HG03045 (cell line): ENCODE measurements around the gene ITGBL1.

Source experiments
- ATAC-seq: cut with Tn5 transposase; IDR thresholded peaks from one replicate; pipeline ENCODE4 v1.9.1; 2021; ENCODE audit warnings: mild to moderate bottlenecking, moderate library complexity; ENCODE audit not compliant: unreplicated experiment

Gene ITGBL1

DNA sequence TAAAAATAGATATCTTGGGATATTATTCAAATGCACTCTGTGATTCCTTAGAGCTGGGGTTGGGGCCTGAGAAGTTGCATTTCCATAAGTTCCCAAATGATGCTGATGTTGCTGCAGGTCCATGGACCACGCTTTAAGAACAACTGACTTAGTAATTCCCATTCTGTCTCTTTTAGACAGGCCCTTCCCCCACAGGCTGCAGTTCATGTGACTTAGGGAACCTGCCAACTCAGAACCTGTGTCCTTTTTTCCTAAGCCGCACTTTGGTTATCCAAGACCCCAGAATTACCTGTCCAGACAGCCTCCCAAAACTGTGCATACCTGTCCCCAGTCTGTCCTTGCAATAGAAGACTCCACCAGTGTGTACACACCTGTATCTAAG, 1.7 kb upstream of the ITGBL1 start:
- ATAC-seq = no peak

DNA sequence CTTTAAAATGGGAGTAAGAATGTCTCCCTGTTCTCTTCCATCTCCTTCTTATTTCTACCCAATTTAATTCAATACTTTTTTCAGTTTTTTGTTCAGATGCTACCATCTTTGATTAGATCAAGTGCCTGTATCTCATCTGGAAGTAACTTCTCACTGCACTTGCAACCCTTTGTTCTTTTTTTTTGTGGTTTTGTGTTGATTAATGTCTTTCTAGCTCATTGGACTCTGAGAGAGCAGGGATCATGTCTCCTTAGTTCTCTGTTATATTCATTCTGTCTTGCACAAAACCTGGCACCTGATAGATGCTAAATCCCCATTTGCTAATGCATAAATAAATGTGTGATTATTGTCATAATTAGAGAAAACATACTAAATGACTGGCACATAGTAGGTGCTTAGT, 834 bp upstream of the ITGBL1 start:
- no peak for ATAC-seq

DNA sequence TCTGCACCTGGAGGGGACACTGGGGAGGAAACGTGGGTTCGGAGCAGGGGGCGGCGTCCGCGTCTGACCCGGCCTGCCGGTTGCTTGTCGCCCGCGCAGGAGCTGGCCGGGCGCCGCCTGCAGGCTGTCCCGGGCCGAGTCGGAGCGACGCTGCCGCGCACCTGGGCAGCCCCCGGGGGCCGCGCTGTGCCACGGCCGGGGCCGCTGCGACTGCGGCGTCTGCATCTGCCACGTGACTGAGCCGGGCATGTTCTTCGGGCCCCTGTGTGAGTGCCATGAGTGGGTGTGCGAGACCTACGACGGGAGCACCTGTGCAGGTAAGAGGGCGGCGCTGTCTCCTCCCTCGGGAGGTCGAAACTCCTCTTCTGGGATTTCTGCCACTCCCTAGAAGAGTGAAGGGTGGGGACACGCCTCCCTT, 1.3 kb downstream of the ITGBL1 start:
- peak; percentile 33 for ATAC-seq

DNA sequence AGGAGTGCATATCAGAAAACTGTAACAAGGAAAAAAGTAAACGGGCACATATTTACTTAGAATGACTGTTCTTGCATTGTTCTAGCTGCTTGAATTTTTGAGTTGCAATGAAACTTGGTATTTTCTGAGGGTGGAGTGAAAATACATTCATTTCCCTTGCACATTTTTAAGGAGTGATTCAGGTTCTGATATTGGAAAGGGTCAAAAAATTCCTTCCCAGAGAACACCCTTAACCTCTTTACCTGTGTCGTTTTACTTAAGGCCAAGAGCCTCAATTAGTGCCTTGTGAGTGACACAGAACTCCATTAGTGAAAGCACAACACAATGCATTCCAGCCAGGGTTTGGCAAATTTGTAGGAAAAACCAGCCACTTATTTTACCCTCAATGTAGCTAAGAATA, 2.3 kb downstream of the ITGBL1 start:
- no peak for ATAC-seq

DNA sequence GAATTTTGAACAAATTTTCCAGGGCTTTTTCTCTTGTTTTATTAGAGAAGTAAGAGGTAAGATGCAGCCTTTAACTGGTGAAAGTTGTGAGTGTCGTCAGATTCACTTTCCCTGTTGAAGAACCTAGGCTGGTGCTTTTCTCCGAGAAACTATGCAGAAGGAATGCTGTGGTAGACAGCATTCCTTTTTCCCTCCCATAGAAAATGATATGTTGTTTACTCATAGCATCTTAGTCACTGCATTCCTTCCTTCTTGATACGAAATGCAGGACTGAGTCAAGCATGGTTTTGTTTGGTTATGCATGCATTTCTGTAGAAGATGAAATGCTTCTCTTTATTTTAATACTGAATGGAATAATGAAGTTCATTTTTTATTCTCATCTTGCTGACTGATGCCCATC, 3.4 kb downstream of the ITGBL1 start:
- ATAC-seq = no peak

DNA sequence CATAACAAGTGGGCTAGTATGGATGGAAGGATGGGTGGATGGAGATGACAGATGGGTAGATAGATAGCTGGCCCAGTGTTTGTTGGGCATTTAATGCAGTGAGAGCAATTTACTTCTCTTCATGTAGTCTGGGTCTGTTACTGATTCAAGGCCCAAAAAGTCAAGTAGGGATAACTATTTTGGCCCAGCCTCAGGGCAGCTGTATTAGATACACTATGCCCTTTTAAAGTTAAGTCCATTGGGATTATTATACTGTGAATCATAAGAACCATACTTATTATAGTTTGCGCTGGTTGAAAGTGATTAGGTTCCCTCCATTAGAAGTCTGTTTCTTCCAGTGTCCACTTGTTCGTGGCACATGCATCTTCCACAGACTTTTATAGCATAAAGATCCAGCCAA, 4.7 kb downstream of the ITGBL1 start:
- no peak for ATAC-seq

DNA sequence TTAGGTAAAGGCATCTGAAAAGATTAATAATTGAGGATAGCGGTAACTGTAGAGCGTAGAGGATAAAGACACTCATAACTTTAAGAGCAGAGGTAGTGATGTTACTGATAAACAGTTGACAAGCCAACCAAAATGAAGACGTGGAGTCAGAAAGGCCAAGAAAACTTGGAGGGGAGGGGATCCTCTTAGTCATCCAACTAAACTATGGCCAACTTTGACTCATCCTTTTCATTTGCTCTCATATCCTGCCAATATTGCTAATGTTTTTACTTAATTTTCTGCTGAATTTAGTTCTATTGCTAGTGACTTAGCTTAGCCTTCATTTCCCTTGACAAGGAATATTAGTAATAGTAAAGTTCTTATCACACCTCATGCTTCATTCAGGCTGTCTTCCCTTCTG, 13.4 kb downstream of the ITGBL1 start:
- no peak for ATAC-seq

DNA sequence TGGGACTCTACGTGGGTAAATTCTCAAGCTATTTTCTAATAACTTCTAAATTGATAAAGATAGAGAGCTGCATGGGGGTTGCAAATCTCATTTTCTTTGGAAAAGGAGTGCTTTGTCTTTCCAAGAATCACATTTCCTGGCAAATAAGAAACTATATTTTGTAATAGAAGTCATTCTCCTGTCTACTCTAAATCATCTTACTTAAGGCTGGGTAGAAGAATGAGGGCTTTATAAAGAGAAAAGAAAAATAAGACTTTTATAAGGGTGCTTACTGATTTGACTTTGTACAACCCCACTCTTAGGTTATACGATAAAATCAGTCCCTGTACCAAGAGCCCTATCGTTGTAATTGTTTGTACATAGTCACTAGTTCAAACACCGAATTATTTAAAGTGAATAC, 14.9 kb downstream of the ITGBL1 start:
- no peak for ATAC-seq

DNA sequence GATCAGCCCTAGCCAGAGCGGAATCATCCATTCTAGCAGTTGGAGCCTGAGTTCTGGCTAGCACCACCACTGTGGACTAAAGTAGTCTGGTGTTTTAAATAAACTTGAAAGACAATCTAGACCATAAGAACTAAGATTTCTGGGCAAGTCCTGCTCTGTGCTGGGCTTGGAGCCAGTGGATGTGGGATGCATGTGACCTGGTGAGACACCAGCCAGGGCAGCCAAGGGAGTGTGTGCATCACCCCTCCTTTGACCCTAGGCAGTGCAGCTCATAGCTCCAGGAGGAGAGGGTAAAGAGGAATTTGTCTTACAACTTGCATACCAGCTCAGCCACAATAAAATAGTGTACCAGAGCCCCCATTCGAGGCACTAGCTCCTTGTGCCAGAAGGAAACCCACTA, 21.0 kb downstream of the ITGBL1 start:
- no peak for ATAC-seq

DNA sequence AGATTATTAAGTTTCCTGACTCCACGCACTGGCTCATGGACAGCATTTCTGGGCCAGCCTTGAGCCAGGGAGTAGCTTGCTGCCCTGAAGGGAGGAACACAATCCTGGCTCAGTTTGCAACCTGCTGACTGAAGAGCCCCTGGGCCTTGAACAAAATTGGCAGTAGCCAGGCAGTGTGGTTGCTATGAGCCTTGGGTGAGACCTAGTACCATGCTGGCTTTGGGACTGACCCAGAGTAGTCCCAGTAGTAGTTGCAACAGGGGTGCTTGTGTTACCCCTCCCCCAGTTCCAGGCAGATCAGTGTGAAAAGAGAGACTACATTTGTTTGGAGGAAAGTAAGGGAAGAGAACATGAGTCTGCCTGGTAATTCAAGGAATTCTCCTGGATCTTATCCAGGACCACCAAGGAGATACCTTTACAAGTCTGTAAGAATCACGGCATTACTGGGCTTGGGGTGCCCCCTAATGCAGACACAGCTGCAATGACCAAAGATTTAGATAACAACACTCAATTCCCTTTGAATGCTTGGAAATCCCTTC, 22.0 kb downstream of the ITGBL1 start:
- no peak for ATAC-seq

DNA sequence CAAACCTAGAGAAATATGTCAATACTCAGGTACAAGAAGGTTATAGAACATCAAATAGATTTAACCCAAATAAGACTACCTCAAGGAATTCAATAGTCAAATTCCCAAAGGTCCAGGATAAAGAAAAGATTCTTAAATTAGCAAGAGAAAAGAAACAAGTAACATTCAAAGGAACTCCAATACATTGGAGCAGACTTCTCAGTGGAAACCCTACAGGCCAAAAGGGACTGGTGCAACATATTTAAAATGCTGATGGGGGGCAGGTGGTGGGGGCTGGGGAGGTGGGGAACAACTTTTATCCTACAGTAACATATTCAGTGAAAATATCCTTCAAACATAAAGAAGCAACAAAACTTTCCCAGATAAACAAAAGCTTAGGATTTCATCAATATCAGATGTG, 23.1 kb downstream of the ITGBL1 start:
- no peak for ATAC-seq

DNA sequence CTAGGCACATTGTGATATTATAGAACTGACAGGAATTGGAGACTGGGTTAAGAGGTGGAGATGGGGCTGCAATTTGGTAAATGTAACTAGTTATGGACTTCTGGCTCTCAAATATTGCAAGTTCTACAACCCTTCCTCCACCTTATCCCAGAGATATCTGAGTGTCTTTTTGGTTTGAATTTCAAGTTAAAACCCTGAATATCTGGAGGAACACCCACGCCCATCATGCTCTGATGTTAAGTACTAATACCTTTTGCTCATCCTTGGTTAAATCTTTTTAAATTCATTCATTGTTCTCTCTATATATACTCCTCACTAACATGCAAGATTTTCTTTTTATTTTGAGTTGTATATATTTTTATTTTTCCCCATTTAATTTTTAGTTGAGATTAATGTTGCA, 28.9 kb downstream of the ITGBL1 start:
- ATAC-seq = no peak

DNA sequence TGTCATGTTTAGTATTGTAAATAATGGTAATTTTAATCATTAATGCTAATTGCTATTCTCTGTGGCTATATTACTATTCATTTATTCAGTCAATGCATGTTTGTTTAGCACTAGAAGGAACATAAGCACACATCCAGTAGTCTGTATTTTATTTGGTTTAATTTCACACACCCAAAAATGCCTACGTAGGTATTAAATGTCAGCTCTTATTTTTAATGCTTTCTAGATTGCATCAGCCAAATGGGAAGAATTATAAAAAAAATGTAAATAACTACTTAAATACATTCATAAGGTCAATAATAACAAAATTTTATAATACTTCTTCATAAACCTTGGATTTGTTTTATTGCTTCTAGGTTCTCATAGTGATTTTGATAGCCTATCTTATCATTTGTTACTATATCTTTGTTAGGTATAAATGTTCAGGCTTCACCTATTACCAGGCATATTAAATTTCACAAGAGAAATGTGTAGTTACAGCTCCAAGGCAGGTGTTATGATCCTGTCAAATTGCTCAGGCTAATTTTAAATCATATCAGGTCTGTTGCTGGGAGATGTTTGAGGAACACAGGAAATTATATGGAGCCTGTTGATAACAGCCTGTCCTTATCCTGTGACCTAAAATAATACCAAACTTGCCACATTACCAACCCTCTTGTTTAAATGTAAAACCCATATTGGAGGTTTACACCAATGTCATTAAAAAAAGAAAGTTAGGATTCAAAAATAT, 34.4 kb downstream of the ITGBL1 start:
- ATAC-seq = no peak

DNA sequence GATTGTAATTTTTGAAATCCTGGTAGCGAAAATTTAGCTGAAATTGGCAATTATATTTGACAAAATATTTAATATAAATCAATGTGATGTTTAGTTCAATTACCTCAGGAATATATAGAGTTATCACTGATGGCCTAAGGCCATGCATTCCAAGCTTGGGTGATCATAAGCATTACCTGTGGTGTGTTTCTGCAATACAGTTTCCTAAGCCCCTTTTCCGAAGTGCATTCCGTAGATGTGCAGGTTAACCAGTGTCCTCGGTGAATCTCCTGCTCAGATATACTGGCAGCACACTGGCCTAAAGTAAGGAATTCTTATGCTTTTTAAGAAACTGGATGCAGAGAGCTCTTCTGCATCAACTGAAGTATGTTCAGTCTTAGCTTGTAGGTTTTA, 35.0 kb downstream of the ITGBL1 start:
- ATAC-seq = no peak

DNA sequence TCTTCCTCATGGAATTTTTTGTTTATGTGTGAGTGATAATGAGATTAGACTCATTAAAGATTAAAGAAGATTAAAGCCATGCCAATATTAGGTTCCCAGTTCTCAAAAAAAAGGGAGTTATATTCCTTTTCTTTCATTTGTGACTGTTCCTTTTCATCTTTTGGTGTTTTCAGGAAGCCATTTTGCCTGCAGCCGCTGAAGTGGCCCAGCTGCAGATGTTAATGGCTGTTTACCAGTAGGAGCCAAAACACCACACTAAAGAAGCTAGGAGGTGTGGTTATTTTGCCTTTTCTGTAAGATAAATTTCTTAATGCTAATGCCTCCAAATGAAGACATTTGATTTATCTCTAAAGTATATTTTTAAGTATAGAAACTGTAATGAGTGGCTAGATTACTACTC, 36.3 kb downstream of the ITGBL1 start:
- no peak for ATAC-seq

DNA sequence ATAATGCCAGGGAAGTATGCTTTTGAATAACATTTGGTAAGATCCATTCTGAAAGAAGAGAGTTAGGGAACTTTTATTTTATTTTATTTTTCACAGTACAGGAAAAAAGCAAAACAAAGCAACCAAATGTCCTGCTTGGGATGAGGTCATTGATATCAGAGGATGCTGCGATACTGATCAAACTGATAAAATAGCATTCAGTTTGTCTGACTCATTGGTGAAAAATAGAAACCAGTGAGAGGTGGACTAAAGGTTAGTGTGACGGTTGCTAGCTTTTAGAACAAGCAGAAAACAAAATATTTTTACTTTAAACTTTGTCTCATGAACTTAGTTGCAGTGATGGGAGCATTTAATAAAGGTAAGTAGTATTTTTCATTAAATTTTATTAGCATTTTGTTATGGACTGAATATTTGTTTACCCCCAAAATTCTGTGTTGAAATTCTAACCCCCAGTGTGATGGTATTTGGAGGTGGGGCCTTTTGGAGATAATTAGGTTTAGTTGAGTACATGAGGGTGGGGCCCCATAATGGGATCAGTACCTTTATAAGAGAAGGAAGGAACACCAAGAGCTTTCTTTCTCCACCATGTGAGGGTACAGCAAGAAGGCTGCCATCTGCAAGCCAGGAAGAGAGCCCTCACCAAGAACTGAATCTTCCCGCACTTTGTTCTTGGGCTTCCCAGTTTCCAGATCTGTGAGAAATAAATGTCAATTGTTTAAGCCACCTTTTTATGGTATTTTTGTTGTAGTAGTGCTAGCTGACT, 37.3 kb downstream of the ITGBL1 start:
- no peak for ATAC-seq

DNA sequence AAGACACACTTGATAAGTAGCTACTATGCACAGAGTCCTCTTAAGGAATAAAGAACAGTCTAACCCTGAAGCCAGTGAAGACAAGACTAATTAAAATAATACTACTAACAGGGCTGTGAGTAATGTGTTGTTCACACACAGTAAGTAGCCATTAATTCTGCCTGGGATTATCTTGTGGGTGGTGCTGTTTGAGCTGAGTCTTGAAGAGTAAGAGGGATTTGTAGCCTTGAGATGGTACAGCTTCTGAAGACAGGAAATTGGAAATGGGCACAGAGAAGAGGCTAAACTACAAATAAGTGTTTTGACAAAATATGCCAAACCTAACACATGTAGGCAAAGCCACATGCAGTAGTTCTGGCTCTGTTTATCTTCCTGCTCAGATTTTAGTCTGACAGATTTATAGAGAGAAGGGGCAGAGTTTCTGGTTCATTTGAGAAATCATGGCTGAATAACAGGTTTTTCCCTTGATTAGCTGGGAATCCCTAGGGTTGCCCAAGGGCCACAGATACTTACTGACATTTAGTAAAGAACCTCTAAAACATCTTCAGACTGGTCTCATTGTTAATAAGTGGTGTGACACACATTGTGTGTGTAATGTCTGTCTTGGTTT, 38.0 kb downstream of the ITGBL1 start:
- ATAC-seq = no peak

DNA sequence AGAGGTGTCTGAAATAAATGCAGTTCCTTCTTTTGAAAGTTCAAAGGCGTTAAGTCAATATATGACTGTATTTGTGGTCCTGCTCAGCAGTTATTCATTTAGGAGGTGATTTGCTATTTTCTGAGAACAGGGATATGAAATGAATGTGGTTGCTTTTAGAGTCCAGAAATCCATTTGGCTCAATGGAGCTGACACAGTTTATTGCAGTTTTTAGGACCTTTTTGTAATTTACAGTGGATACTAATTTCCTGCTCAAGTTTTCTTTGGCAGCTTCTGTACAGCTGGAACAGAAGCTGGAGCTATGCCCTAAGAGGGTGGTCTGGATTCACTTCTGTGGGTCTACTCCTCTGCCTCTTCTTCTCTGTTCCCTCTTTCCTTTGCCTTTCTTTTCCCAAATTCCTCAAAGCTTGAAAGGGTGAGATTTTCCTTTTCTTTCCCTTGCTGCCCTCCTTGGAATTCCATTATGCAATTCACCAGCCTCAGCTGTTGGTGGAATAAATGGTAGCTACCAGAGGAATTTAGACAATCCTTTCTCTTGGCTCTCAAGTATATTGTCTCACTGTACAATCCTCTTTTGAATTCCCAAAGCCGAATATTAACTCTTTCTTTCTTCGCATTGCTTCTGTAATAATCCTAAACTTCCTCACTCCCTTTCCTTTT, 39.9 kb downstream of the ITGBL1 start:
- no peak for ATAC-seq

DNA sequence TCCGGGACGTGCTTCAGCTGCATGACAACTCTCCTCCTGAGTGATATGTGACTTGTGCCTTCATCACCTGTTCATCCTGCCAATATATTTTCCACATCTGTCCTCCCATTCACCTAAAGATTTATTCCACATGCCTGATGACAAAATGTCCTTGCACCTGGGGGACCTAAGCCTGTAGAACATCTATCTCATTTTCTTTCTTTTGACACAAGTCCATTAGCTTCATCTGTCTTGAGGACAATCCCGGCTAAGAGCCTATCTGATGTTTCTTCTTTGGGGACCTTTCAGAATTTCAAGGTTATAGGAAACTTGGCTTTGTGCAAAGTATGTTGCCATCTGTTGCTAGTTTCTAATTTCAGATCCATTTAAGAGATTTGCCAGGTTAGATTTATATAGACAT, 41.1 kb downstream of the ITGBL1 start:
- ATAC-seq = no peak

DNA sequence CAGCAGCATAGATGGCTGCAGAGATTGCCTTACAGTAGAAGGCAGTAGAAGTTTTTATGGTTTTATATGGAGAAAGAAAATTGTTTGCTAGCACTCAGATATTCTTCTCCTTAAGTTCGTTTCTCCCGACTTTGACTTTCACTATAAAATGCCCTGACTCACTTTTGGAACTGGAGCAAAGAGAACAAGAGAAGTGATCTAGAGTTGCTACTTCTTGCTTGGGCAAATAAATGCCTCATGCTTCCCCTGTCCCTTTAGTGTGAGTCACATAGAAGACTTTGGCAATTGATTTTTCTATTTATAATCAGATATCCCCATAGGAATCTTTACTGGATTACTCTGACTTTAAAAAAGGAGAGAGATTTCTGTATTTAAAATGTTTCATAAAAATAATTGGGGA, 46.9 kb downstream of the ITGBL1 start:
- no peak for ATAC-seq

DNA sequence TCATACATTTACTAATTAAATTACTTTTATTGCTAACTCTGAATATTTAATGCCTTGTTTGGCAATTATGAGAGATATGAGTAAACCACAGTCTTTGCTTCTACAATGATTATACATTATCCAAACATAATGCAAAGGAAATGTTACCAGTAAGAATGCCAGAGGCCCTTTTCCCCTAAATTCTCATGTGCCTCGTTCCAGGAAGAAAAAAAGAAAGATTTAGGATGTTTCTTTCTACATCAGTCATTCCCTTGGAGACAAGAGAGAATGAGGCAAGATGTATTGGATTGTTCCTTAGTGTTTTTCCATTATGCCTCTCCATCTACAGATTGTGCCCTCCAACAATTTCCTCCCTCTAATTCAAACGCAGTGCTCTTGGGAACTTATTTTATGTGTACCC, 50.1 kb downstream of the ITGBL1 start:
- ATAC-seq = no peak

DNA sequence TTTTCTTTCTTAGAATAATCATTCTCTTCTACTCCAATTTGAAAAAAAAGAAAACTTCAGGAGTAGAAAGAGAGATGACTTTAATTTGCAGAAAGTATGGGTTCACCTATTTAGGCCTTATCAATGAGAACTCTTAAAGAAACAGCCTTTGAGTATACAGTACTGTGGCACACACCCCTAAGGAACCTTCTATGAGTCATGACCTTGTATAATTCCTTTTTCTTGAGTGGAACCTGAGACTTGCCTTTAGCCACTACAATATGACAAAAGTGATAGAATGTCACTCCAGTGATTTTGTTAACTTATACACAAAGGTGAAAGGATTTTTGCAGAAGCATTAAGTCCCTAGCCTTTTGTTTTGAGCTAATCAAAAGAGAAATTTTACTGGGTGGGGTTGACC, 58.7 kb downstream of the ITGBL1 start:
- ATAC-seq = no peak
